Thoracic aorta (tissue), 2 donors: Measurements from ENCODE around the gene PASK. TPM values are rescaled to one million over a fixed set of nuclear protein-coding genes. Genes with fewer than 3 reads are reported as not detected.

Experiments
- ATAC-seq: fragments of 150-250 bp; one replicate; pipeline ENCODE4 v1.8.0; 2017; ENCODE audit warnings: low read depth; ENCODE audit not compliant: insufficient number of reproducible peaks, low FRiP score
- DNase-seq: peaks from one replicate; pipeline ENCODE4 v3.0.0-alpha.2; 2020; ENCODE audit warnings: low spot score
- H3K27ac ChIP-seq, 2 donors: fragments of 200-600 bp; sonication (generic); 1 replicate in 1 of 2; 2 replicates in 1 of 2; pipeline ENCODE4 v1.5.1; 2016; ENCODE audit warnings: mild to moderate bottlenecking in 2 of 2, moderate library complexity in 2 of 2
- H3K27me3 ChIP-seq: fragments of 200-600 bp; sonication (generic); replicated peaks from 2 replicates; pipeline ENCODE4 v1.6.0; 2016; ENCODE audit warnings: mild to moderate bottlenecking; ENCODE audit not compliant: insufficient read depth
- H3K36me3 ChIP-seq: fragments of 200-600 bp; sonication (generic); one replicate; pipeline ENCODE4 v1.5.1; 2016
- H3K4me1 ChIP-seq, 2 donors: fragments of 200-600 bp; sonication (generic); 1 replicate in 1 of 2; 2 replicates in 1 of 2; pipeline versions ENCODE4 v1.5.1 to v1.6.0; 2016; ENCODE audit warnings: low read depth in 2 of 2, mild to moderate bottlenecking in 1 of 2; ENCODE audit not compliant: control insufficient read depth in 1 of 2
- H3K4me3 ChIP-seq: fragments of 200-600 bp; sonication (generic); 2 replicates; pipeline ENCODE4 v1.5.1; 2016; ENCODE audit warnings: mild to moderate bottlenecking
- H3K9me3 ChIP-seq: fragments of 200-600 bp; sonication (generic); 2 replicates; pipeline ENCODE4 v1.5.1; 2016
- total RNA-seq, 2 donors: library from RNA; depleted of rRNA; stranded (reverse); fragments of >200 nt; gene quantifications; one replicate each; pipeline versions ENCODE4 v1.1.0 to v1.2.3, GENCODE V29; 2016
- TF ChIP-seq, protein P1 (sequence below): fragments of 200-600 bp; sonication (generic); IDR thresholded peaks from one replicate; pipeline ENCODE4 v1.5.1; 2019; ENCODE audit warnings: antibody characterized with exemption

Gene PASK
- total RNA-seq, 2 donors from 2014 or later = 3.1 to 3.5 TPM

DNA sequence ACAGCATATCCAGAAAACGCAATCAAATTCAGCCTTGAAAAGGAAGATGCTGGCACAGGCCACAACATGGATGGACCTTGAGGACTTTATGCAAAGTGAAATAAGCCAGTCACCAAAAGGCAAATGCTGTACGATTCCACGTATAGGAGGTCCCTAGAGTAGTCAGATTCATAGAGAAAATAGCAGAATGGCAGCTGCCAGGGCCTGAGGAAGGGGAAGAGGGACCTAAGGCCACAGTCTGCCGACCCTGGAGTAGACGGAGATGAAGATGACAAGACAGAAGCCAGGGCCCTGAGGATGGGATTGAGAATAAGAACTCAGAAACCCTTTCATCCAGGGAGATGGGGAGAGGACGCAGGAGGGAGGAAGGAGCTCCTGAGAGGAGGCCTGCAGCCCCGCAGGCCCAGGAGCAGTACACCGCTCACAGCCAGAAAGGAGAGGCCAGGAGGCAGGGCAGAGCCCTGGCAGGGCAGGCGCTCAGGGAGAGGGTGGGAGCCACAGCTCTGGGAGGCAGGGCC, 39.1 kb downstream of the PASK start:
- Histone ChIP-seq H3K4me3 (no peak overlapping the region), H3K36me3 (no peaks in the 10 kb centered on the region), H3K27me3 (no peaks in the 10 kb centered on the region), H3K9me3 (no peaks in the 10 kb centered on the region), H3K4me1 (no peaks in the 10 kb centered on the region), H3K27ac (no peak overlapping the region)
- TF ChIP-seq, protein P1, sequence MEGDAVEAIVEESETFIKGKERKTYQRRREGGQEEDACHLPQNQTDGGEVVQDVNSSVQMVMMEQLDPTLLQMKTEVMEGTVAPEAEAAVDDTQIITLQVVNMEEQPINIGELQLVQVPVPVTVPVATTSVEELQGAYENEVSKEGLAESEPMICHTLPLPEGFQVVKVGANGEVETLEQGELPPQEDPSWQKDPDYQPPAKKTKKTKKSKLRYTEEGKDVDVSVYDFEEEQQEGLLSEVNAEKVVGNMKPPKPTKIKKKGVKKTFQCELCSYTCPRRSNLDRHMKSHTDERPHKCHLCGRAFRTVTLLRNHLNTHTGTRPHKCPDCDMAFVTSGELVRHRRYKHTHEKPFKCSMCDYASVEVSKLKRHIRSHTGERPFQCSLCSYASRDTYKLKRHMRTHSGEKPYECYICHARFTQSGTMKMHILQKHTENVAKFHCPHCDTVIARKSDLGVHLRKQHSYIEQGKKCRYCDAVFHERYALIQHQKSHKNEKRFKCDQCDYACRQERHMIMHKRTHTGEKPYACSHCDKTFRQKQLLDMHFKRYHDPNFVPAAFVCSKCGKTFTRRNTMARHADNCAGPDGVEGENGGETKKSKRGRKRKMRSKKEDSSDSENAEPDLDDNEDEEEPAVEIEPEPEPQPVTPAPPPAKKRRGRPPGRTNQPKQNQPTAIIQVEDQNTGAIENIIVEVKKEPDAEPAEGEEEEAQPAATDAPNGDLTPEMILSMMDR = no peak
- ATAC-seq (no peak), DNase-seq (no peak)

DNA sequence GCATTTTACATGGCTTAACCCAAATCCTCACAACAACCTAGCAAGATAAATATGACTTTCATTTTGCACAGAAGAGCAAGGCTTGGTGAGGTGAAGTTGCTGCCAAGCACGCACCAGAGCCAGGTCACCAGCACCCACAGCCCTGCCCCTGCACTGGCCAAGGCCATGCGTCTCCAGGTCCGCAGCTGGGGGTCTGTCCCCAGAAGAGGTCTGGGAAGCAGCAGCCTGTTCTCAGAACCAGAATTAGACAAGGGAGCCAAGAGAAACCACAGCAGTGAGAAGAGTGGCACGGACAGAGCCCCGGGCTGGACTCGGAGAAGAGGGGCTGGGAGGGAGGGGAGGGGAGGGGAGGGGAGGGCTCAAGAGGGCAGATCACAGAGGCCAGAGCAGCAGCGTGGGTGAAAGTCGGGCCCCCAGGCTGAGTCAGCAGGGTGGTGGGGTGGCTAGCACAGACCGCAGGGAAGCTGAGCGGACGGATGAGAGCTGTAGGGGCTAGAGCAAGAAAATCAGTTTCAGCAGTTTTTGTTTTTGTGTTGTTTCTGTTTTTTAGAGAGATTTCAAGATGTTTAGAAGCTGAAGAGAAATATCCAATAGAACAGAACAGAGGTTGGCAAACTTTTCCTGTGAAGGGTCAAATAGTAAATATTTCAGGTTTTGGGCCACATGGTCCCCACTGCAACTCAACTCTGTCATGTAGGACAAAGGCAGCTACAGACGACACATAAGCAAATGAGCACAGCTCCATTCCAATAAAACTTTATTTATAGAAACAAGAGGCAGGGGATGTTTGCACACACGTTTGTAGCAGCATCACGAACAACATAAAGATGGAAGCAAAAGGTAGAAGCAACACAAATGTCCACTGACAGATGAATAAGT, 39.8 kb downstream of the PASK start:
- ATAC-seq (no peak), DNase-seq (no peak)
- no peak overlapping the region for H3K4me3 ChIP-seq
- H3K36me3 ChIP-seq = no peaks in the 10 kb centered on the region
- TF ChIP-seq, protein P1 = no peak
- no peak overlapping the region for H3K27ac ChIP-seq
- no peaks in the 10 kb centered on the region for H3K27me3 ChIP-seq
- H3K9me3 ChIP-seq = no peaks in the 10 kb centered on the region
- no peaks in the 10 kb centered on the region for H3K4me1 ChIP-seq

DNA sequence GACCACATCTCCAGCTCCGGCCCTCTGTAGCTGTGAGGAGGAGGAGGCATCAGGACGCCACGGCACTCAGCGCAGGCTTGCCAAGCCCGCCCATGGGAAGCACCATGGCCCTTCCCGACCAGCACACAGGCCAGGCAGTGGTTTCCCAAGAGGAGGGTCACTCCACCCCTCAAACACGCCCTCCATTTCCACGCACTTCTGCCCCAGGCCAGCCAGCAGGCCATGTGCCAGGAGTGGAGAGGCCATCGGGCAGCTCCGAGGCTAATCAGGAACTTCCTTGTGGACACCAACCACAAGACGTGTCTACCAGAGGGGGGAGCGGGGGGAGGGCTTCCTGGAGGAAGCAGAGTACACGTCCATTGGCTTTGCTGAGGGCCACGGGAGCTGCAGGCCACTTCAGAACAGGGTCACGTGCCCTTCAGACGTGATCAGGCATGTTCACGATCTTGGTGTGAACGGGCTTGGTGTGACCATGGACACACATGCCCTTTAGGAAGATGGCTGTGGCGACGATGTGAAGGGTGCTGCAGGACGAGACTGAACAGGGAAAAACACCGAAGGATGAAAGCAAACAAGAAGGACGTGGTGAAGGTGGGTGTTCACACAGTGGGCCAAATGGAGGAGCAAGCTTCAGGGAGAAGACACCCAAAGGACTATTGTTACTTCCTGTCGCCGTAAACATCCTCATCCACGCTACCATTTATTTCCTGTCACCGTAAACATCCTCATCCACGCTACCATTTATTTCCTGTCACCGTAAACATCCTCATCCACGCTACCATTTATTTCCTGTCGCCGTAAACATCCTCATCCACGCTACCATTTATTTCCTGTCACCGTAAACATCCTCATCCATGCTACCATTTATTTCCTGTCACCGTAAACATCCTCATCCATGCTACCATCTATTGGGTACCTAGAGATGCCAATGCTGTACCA, 40.7 kb downstream of the PASK start:
- H3K4me1 ChIP-seq = no peaks in the 10 kb centered on the region
- ATAC-seq (no peak), DNase-seq (no peak)
- H3K4me3 ChIP-seq = no peak overlapping the region
- no peaks in the 10 kb centered on the region for H3K9me3 ChIP-seq
- H3K27ac ChIP-seq = no peak overlapping the region
- TF ChIP-seq, protein P1 = no peak
- no peaks in the 10 kb centered on the region for H3K27me3 ChIP-seq
- no peaks in the 10 kb centered on the region for H3K36me3 ChIP-seq

DNA sequence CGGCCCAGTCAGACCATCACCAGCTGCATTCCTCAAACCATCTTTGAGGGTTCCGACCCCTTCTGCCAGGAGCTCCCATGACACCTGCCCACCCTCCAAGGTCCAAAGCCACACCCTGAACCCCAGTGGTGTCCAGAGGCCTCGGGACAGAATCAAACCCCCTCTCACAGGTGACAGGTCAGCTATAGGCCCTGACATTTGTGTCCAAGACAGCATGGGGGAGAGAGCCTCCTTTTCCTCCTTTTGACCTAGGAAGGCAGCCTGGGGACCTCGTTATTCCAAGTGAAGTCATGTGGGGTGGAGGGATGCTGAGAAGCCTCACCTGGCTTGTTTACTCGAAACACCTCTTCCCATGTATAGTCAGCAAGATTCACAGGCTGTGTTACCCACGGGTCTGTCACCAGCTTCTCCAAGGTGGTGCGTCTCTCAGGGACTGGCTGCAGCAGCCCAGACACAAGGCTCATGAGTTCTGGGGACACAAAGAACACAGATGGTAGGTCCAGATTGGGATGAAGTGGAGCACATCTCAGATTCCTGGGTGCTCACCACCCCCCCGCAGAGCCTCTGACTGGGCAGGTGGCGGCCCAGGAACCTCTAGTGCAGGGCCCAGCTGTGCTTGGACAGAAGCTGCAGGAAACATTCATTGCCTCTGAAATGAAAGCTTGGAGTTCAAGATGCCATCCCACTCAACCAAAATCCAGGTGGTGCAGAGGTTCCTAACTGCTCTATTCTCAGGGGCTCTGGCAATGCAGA, 42.1 kb downstream of the PASK start:
- Histone ChIP-seq H3K27me3 (no peaks in the 10 kb centered on the region), H3K27ac (no peak overlapping the region), H3K9me3 (no peaks in the 10 kb centered on the region), H3K36me3 (no peaks in the 10 kb centered on the region), H3K4me1 (peaks cover 4 to 8% of the 10 kb centered on the region in 2 donors), H3K4me3 (no peak overlapping the region)
- ATAC-seq (no peak), DNase-seq (no peak)
- TF ChIP-seq, protein P1 = no peak
